Measurements from ENCODE around the gene MYO3B.

DNA sequence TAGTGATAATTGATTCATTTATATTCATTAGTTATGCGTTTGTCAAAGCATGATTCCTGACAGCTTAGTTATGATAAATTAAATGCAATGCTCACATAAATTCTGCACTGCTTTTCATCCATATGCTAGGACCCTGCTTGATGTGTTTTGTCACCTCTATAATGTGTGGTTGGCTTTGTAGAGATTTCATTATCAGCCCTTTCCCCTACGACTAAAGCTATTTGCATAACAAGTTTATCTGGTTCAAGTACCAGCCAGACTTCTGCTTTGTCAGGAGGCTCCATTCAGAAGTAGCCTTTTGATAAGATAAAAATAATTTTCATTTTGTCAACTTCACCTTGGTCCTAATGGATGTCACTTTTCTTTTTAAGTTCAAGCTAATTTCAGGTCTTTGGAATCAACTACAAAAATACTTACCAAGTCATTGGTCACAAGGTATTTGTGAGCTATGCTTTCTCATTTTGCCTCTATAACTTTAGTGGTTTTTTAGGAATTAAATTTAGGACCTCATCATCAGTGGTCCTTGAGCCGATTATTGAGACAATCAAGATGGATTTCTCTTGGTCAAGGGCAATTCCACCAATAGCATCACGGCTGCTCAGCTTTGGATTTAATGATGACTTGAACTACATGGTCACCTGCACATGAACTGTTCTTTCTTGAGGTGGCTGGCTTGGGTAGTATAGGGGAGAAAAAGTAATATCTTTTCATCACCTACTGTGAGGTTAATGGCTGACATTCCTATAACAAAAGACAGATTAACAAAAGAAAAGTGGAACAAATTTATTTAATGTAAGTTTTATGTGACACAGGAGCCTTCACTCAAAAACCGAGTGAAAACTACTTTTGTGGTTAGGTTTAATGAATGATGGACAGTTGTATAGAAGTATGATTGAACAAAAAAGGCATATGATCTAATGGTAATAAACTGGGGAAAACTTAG, 162.1 kb downstream of the MYO3B start:
- no peak for TF ChIP-seq CTCF (IDR thresholded peaks at IDR 0.05; ENCODE audit: low read depth, low read length)
- no peak for TF ChIP-seq EZH2phosphoT487 (IDR thresholded peaks at IDR 0.05; ENCODE audit: low read depth)
